ENCODE measurements around the gene SASH1.
"Not testable (repeated sequence)": the region's sequence is repeated elsewhere in the genome, so short reads cannot be mapped to it uniquely, and the experiment has no call there.

The SASH1 gene

DNA sequence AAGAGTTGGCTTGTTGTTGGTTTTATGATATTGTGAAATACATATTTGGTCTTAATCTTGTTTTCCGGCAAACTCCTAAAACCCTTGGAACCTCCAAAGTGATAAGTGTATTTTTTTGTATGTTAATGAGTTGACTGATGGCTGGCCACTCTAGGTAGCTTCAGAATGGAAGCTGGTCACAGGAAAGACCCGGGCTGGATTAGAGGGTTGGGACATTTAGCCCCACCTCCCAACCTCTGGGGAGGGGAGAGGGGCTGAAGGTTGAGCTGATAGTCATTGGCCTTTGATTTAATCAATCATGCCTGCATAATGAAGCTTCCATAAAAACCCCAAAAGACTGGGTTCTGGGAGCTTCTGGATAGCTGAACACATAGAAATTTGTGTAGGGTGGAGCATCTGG, 42.7 kb downstream of the SASH1 start:
- TF ChIP-seq CTCF (conservative IDR thresholded peaks at IDR 0.05), result no peak
- no peak overlapping the region for H3K27ac ChIP-seq

- no peak overlapping the region for H3K27ac ChIP-seq
- TF ChIP-seq CTCF (conservative IDR thresholded peaks at IDR 0.05), result no peak
These were observed 45.9 kb downstream of the SASH1 start for GRCh38 chr6:148388521-148388920.

GRCh38 chr6:148389086-148389485, 46.4 kb downstream of the SASH1 start:
- no peak overlapping the region for H3K27ac ChIP-seq
- no peak for TF ChIP-seq CTCF (conservative IDR thresholded peaks at IDR 0.05)

- no peak overlapping the region for H3K27ac ChIP-seq
- TF ChIP-seq CTCF (conservative IDR thresholded peaks at IDR 0.05), result no peak
These were observed 47.3 kb downstream of the SASH1 start for GRCh38 chr6:148389917-148390316.

GRCh38 chr6:148392127-148392526, 49.5 kb downstream of the SASH1 start:
- H3K27ac ChIP-seq, result not testable (repeated sequence)

DNA sequence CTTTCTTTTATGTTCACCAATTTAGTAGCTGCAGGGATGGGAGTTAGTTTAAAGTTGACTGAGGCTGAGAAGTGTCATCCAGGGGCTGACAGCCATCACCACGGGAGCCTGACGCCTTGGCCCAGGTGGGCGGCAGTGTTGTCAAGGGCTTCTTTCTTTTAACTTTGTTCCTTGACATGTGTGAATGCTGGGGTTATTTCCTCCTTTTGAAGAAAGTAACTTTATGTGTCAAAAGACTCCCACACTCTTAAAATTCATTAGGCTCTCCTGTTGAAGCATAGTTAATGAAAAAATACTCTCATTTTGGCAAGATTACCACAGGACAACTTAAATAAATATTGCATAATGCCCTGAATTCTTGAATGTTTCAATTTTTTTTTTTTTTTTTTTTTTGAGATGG, 50.0 kb downstream of the SASH1 start:
- TF ChIP-seq CTCF (conservative IDR thresholded peaks at IDR 0.05), result no peak
- no peak overlapping the region for H3K27ac ChIP-seq

DNA sequence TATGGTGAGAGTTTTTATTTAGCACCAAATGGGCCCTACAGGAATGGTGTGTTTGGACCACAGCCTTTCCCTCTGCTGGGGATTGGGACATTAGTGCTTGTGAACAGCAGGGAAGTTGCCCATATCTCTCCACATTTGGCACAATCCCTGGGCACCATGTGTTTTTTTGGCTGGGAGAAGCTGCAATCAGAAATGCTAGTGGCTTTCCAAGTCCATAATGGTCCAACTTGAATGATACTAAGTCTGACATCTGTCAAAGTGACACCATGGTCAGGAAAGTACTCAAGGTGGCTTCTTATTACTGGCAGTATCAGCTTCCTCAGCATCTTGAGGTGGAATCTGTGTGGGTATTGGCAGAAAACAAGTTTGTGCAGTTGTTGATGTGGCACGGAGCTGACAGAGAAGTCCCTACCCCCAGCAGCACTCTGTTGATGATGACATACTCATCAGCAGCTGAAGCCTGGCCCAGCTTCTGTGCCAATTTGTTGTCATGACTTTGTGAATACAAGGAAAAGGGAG, 53.0 kb downstream of the SASH1 start:
- H3K27ac ChIP-seq, result peak overlapping the region; percentile 67; the same call in 1 of the 2 replicates

More for the DNA sequence above, 53.0 kb downstream of the SASH1 start:
- TF ChIP-seq CTCF (conservative IDR thresholded peaks at IDR 0.05), result no peak

Data from VCaP (cell line).